MCF 10A (cell line): Measurements from ENCODE around the gene ENTPD5. TPM values are rescaled to one million over a fixed set of nuclear protein-coding genes. Genes with fewer than 3 reads are reported as not detected.

Experiments used
- BruUV-seq: library from RNA; stranded (reverse); fragments of 400-500 nt; replicated peaks from 2 replicates; lab custom pipeline; 2021; lab: Mats Ljungman, UMichigan
- CTCF ChIA-PET: fragments of 300-600 bp; sonication (Branson Sonifier 250); formaldehyde crosslinking; extraction: SDS; loops from one replicate; lab custom pipeline; 2021; ENCODE audit warnings: antibody characterized with exemption, inconsistent platforms; lab: Yijun Ruan, JAX
- POLR2A ChIA-PET: fragments of 300-600, 350-650 bp; sonication (Branson Sonifier 250); formaldehyde crosslinking; extraction: SDS; loops from one replicate; lab custom pipeline; 2020; ENCODE audit warnings: antibody characterized with exemption, inconsistent platforms; lab: Yijun Ruan, JAX
- DNase-seq: peaks from one replicate; pipeline ENCODE4 v3.0.0-alpha.2; 2018; ENCODE audit not compliant: unreplicated experiment
- H3K27ac Mint-ChIP-seq: one replicate; pipeline ENCODE4 v1.8.0; 2022; ENCODE audit warnings: mild to moderate bottlenecking, low read depth, mixed read lengths; ENCODE audit not compliant: unreplicated experiment
- H3K27me3 Mint-ChIP-seq: one replicate; pipeline ENCODE4 v1.8.0; 2022; ENCODE audit warnings: mixed read lengths; ENCODE audit not compliant: insufficient read depth, unreplicated experiment
- H3K36me3 Mint-ChIP-seq: one replicate; pipeline ENCODE4 v1.8.0; 2022; ENCODE audit warnings: mild to moderate bottlenecking, moderate library complexity, mixed read lengths; ENCODE audit not compliant: insufficient read depth, unreplicated experiment
- H3K4me1 Mint-ChIP-seq: one replicate; pipeline ENCODE4 v1.8.0; 2022; ENCODE audit warnings: mixed read lengths; ENCODE audit not compliant: insufficient read depth, unreplicated experiment
- H3K4me3 Mint-ChIP-seq: one replicate; pipeline ENCODE4 v1.8.0; 2022; ENCODE audit warnings: mild to moderate bottlenecking, moderate library complexity, mixed read lengths; ENCODE audit not compliant: unreplicated experiment
- H3K9me3 Mint-ChIP-seq: one replicate; pipeline ENCODE4 v1.8.0; 2022; ENCODE audit warnings: mixed read lengths; ENCODE audit not compliant: unreplicated experiment
- CTCF ChIP-seq: fragments of 200-600 bp; IDR thresholded peaks from one replicate; pipeline ENCODE4 v1.8.0; 2022; ENCODE audit warnings: antibody characterized with exemption, mild to moderate bottlenecking; ENCODE audit not compliant: unreplicated experiment
- intact Hi-C: fragments of 100-400 bp; cut with micrococcal nuclease; formaldehyde crosslinking; loops from 2 replicates; pipeline ENCODE4 v1.14.1; 2022
- total RNA-seq: library from RNA; stranded (reverse); gene quantifications from 2 replicates; pipeline ENCODE4 v1.2.3, GENCODE V29; 2022

Gene ENTPD5
- total RNA-seq, 1 experiment from 2014 or later: 13.9 TPM

GRCh38 chr14:73976125-73976524 is 43.0 kb downstream of the ENTPD5 start:
- no peaks in the 10 kb centered on the region for H3K4me1 Mint-ChIP-seq
- DNase-seq: no peak
- no peak overlapping the region for H3K4me3 Mint-ChIP-seq
- no peaks in the 10 kb centered on the region for H3K27me3 Mint-ChIP-seq
- no peaks in the 10 kb centered on the region for H3K9me3 Mint-ChIP-seq
- H3K36me3 Mint-ChIP-seq: peaks cover 34% of the 10 kb centered on the region
- intact Hi-C loops: no loop called here
- BruUV-seq: no TSS peak
- H3K27ac Mint-ChIP-seq: no peak overlapping the region
- CTCF ChIA-PET: no interaction called here
- POLR2A ChIA-PET: no interaction called here
- no peak for TF ChIP-seq CTCF

- TF ChIP-seq CTCF: no peak
- DNase-seq: no peak
- Mint-ChIP-seq H3K36me3 (peaks cover 46% of the 10 kb centered on the region), H3K9me3 (no peaks in the 10 kb centered on the region), H3K4me3 (no peak overlapping the region), H3K27me3 (no peaks in the 10 kb centered on the region), H3K4me1 (no peaks in the 10 kb centered on the region), H3K27ac (no peak overlapping the region)
- ChIA-PET POLR2A (no interaction called here), CTCF (no interaction called here)
- intact Hi-C loops: no loop called here
- no TSS peak for BruUV-seq
Measured at GRCh38 chr14:73973497-73973896, 45.6 kb downstream of the ENTPD5 start.

GRCh38 chr14:73968885-73969284 is 50.2 kb downstream of the ENTPD5 start:
- no peaks in the 10 kb centered on the region for H3K9me3 Mint-ChIP-seq

GRCh38 chr14:73965216-73965615 is 53.9 kb downstream of the ENTPD5 start:
- H3K9me3 Mint-ChIP-seq: no peaks in the 10 kb centered on the region
- no peaks in the 10 kb centered on the region for H3K4me1 Mint-ChIP-seq
- peaks cover 57% of the 10 kb centered on the region for H3K36me3 Mint-ChIP-seq
- no peak for TF ChIP-seq CTCF
- no peak for DNase-seq
- CTCF ChIA-PET: interaction anchor here (0.6 kb wide), 1 partner anchor 811 kb away, joined by 4 read pairs; no protein-coding TSS in a partner anchor
- intact Hi-C loops: no loop called here
- H3K4me3 Mint-ChIP-seq: no peak overlapping the region
- POLR2A ChIA-PET: interaction anchor here (0.7 to 1.2 kb wide), 2 partner anchors 9 to 35 kb away, joined by 3 to 5 read pairs; no protein-coding TSS in a partner anchor
- H3K27ac Mint-ChIP-seq: no peak overlapping the region
- no TSS peak for BruUV-seq
- no peaks in the 10 kb centered on the region for H3K27me3 Mint-ChIP-seq

More at GRCh38 chr14:73968885-73969284, 50.2 kb downstream of the ENTPD5 start:
- H3K27ac Mint-ChIP-seq: no peak overlapping the region
- H3K27me3 Mint-ChIP-seq: no peaks in the 10 kb centered on the region
- no peak overlapping the region for H3K4me3 Mint-ChIP-seq
- intact Hi-C loops: no loop called here
- H3K36me3 Mint-ChIP-seq: peaks cover 39% of the 10 kb centered on the region
- BruUV-seq: no TSS peak
- CTCF ChIA-PET: no interaction called here
- POLR2A ChIA-PET: interaction anchor here (0.6 to 1.0 kb wide), 2 partner anchors 23 to 795 kb away, joined by 3 read pairs; no protein-coding TSS in a partner anchor
- DNase-seq: no peak
- TF ChIP-seq CTCF: no peak
- no peaks in the 10 kb centered on the region for H3K4me1 Mint-ChIP-seq
